Mesenchymal stem cell (in vitro differentiated cells and primary cell): ENCODE results near the gene RABIF.
A peak's percentile ranks its signal among the peaks of the same experiment; 100 is the strongest.

Source experiments
- DNase-seq: peaks from one replicate; pipeline ENCODE4 v3.0.0-alpha.2; 2013
- H2AFZ ChIP-seq: one replicate; pipeline ENCODE4 v1.6.1; 2013; ENCODE audit warnings: low read depth, mild to moderate bottlenecking, control low read depth, inconsistent platforms, low read length, moderate library complexity
- H2AK5ac ChIP-seq: 2 replicates; pipeline ENCODE4 v1.6.1; 2013; ENCODE audit warnings: low read length, moderate library complexity, mild to moderate bottlenecking, inconsistent platforms; ENCODE audit not compliant: severe bottlenecking
- H2BK120ac ChIP-seq: one replicate; pipeline ENCODE4 v1.6.1; 2013; ENCODE audit warnings: low read depth, mild to moderate bottlenecking, inconsistent platforms, low read length, moderate library complexity
- H2BK12ac ChIP-seq, 2 experiments: one replicate each; pipeline ENCODE4 v1.6.1; 2013; ENCODE audit warnings: inconsistent platforms in 2 of 2, low read length in 2 of 2, mild to moderate bottlenecking in 2 of 2, moderate library complexity in 2 of 2, control low read depth in 1 of 2
- H2BK15ac ChIP-seq: one replicate; pipeline ENCODE4 v1.6.1; 2013; ENCODE audit warnings: mild to moderate bottlenecking, low read depth, inconsistent platforms; ENCODE audit not compliant: poor library complexity, severe bottlenecking
- H2BK5ac ChIP-seq: 2 replicates; pipeline ENCODE4 v1.6.1; 2013; ENCODE audit warnings: low read depth, mild to moderate bottlenecking, low read length, control low read depth, inconsistent platforms; ENCODE audit not compliant: poor library complexity, severe bottlenecking
- H3K14ac ChIP-seq, 2 experiments: one replicate each; pipeline ENCODE4 v1.6.1; 2013; ENCODE audit warnings: inconsistent platforms in 2 of 2, low read length in 2 of 2, control low read depth in 1 of 2, mild to moderate bottlenecking in 1 of 2, moderate library complexity in 1 of 2
- H3K18ac ChIP-seq, 2 experiments: one replicate each; pipeline ENCODE4 v1.6.1; 2013; ENCODE audit warnings: inconsistent platforms in 2 of 2, low read length in 2 of 2, control low read depth in 1 of 2, low read depth in 1 of 2, mild to moderate bottlenecking in 1 of 2
- H3K23ac ChIP-seq, 2 experiments: one replicate each; pipeline ENCODE4 v1.6.1; 2013; ENCODE audit warnings: inconsistent platforms in 2 of 2, low read length in 2 of 2, mild to moderate bottlenecking in 2 of 2, moderate library complexity in 2 of 2, control low read depth in 1 of 2
- H3K27ac ChIP-seq: 2 replicates; pipeline ENCODE4 v1.5.1; 2013; ENCODE audit warnings: mild to moderate bottlenecking, moderate library complexity, low read length, control low read depth, inconsistent platforms; ENCODE audit not compliant: poor library complexity, severe bottlenecking
- H3K27me3 ChIP-seq, 2 experiments: 2 replicates each; pipeline versions ENCODE4 v1.6.1 to v1.7.0; 2013; ENCODE audit warnings: low read length in 2 of 2, mild to moderate bottlenecking in 2 of 2, moderate library complexity in 2 of 2, control low read depth in 1 of 2, inconsistent platforms in 1 of 2; ENCODE audit not compliant: control insufficient read depth in 1 of 2, insufficient read depth in 1 of 2
- H3K36me3 ChIP-seq, 2 experiments: 2 replicates each; pipeline versions ENCODE4 v1.6.1 to v1.7.0; 2013; ENCODE audit warnings: low read length in 2 of 2, control low read depth in 1 of 2, inconsistent platforms in 1 of 2, low read depth in 1 of 2, mild to moderate bottlenecking in 1 of 2; ENCODE audit not compliant: insufficient read depth in 2 of 2, control insufficient read depth in 1 of 2
- H3K4ac ChIP-seq, 2 experiments: one replicate each; pipeline ENCODE4 v1.6.1; 2013; ENCODE audit warnings: inconsistent platforms in 2 of 2, low read length in 2 of 2, mild to moderate bottlenecking in 2 of 2, moderate library complexity in 2 of 2, control low read depth in 1 of 2, low read depth in 1 of 2
- H3K4me1 ChIP-seq: 2 replicates; pipeline ENCODE4 v1.6.1; 2013; ENCODE audit warnings: low read depth, low read length, control low read depth; ENCODE audit not compliant: control insufficient read depth, insufficient read depth
- H3K4me2 ChIP-seq: 2 replicates; pipeline ENCODE4 v1.6.1; 2013; ENCODE audit warnings: low read length, mild to moderate bottlenecking, inconsistent platforms; ENCODE audit not compliant: poor library complexity, severe bottlenecking
- H3K4me3 ChIP-seq, 2 experiments: 2 replicates each; pipeline versions ENCODE4 v1.5.1 to v1.7.0; 2013; ENCODE audit warnings: low read length in 2 of 2, mild to moderate bottlenecking in 2 of 2, control low read depth in 1 of 2, low read depth in 1 of 2; ENCODE audit not compliant: insufficient read depth in 1 of 2
- H3K79me1 ChIP-seq: replicated peaks from 2 replicates; pipeline ENCODE4 v1.6.1; 2013; ENCODE audit warnings: mild to moderate bottlenecking, control low read depth, low read length, inconsistent platforms; ENCODE audit not compliant: poor library complexity, severe bottlenecking
- H3K9ac ChIP-seq: 2 replicates; pipeline ENCODE4 v1.7.0; 2013; ENCODE audit warnings: mild to moderate bottlenecking, low read length, moderate library complexity
- H3K9me3 ChIP-seq: 2 replicates; pipeline ENCODE4 v1.7.0; 2013; ENCODE audit warnings: mild to moderate bottlenecking, low read length; ENCODE audit not compliant: control insufficient read depth
- H4K8ac ChIP-seq: one replicate; pipeline ENCODE4 v1.6.1; 2013; ENCODE audit warnings: inconsistent platforms, mild to moderate bottlenecking, low read length, moderate library complexity
- H4K91ac ChIP-seq: one replicate; pipeline ENCODE4 v1.6.1; 2013; ENCODE audit warnings: mild to moderate bottlenecking, low read length, inconsistent platforms
- WGBS: methylation state at CpG from one replicate; pipeline ENCODE4 v1.1.7; 2013; ENCODE audit warnings: mixed read lengths; 5-methylcytosine and 5-hydroxymethylcytosine counted together

RABIF gene

GRCh38 chr1:202858789-202859414 is 30.0 kb downstream of the RABIF start:
- WGBS: 96% methylated on average over 10 of the region's 10 CpGs

DNA sequence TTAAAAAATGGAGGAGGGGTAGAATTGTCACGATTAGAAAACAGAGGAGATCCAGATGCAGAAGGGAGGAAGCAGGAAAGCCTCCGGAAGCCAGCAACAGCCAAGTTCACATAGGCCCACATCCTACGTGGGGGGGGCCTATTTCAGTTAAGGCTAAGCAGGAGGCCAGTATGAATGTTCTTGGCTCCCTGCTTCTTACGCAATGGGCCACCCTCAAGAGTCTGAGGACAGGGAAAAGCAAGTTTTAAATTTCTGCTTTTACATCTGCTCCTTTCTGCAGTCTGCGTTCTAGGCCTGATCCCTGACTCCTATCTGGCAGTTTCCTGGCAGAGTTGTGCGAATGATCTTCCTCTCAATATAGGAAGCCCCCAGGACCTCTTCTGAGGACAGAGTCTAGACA is 30.6 kb downstream of the RABIF start:
- H3K4me1 ChIP-seq: peaks cover 5% of the 10 kb centered on the region
- H3K4me2 ChIP-seq: no peak overlapping the region
- H3K9ac ChIP-seq: peak overlapping the region; percentile 33
- H2AFZ ChIP-seq: no peak overlapping the region
- H3K27ac ChIP-seq: no peak overlapping the region
- no peak overlapping the region for H3K18ac ChIP-seq
- H2AK5ac ChIP-seq: no peak overlapping the region
- WGBS: 82% methylated on average over 6 of the region's 6 CpGs
- H3K4ac ChIP-seq: no peak overlapping the region
- H2BK120ac ChIP-seq: no peak overlapping the region
- H2BK15ac ChIP-seq: no peak overlapping the region
- H4K91ac ChIP-seq: no peak overlapping the region
- no peaks in the 10 kb centered on the region for H3K79me1 ChIP-seq
- no peak overlapping the region for H3K14ac ChIP-seq
- peaks cover 0 to 12% of the 10 kb centered on the region in 2 experiments for H3K27me3 ChIP-seq
- H3K9me3 ChIP-seq: no peaks in the 10 kb centered on the region
- DNase-seq: peak; percentile 29
- no peak overlapping the region for H3K23ac ChIP-seq
- H4K8ac ChIP-seq: no peak overlapping the region
- no peak overlapping the region for H2BK12ac ChIP-seq
- no peak overlapping the region for H3K4me3 ChIP-seq
- H3K36me3 ChIP-seq: peaks cover 0 to 3% of the 10 kb centered on the region in 2 experiments
- no peak overlapping the region for H2BK5ac ChIP-seq

More at GRCh38 chr1:202858789-202859414, 30.0 kb downstream of the RABIF start:
- Histone ChIP-seq H2AFZ (no peak overlapping the region), H3K4me1 (peaks cover 5% of the 10 kb centered on the region), H2AK5ac (no peak overlapping the region), H3K23ac (no peak overlapping the region), H3K36me3 (peaks cover 0 to 3% of the 10 kb centered on the region in 2 experiments), H3K27ac (no peak overlapping the region), H2BK120ac (no peak overlapping the region), H3K14ac (no peak overlapping the region), H2BK12ac (no peak overlapping the region), H4K91ac (no peak overlapping the region), H3K4me3 (no peak overlapping the region), H3K9ac (peak overlapping the region; percentile 33), H2BK15ac (no peak overlapping the region), H4K8ac (peak overlapping the region; percentile 7), H3K9me3 (no peaks in the 10 kb centered on the region), H3K79me1 (no peaks in the 10 kb centered on the region), H3K27me3 (peaks cover 0 to 18% of the 10 kb centered on the region in 2 experiments), H2BK5ac (no peak overlapping the region), H3K4ac (no peak overlapping the region), H3K4me2 (no peak overlapping the region), H3K18ac (no peak overlapping the region)
- no peak for DNase-seq

DNA sequence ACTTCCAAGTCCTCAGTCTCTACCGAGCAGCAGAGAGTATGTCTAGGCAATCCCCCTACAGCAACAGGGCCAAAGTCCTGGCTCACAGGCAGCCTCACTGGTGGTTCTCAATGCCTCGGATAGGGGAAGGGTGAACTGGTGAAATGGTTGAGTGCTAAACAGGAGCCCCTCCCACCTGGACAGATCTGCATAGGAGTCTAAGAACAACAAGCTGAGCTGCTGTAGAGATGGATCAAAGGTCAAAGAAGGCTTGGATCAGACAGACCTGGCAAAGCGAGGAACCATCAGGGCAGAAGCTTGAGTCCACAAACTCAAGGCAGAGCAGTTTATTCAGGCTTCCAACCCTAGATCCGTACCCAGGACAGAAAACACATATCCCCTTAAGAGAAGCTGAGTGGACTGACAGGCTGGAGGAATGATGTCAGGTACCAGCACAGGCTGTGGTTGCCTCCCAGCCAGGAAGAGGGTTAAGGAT is 31.8 kb downstream of the RABIF start:
- no peak overlapping the region for H3K4me3 ChIP-seq
- H3K23ac ChIP-seq: no peak overlapping the region
- no peak overlapping the region for H3K27ac ChIP-seq
- H2BK12ac ChIP-seq: no peak overlapping the region
- no peak overlapping the region for H3K9ac ChIP-seq
- H3K18ac ChIP-seq: no peak overlapping the region
- H3K9me3 ChIP-seq: no peaks in the 10 kb centered on the region
- no peak overlapping the region for H4K91ac ChIP-seq
- no peak overlapping the region for H3K4me2 ChIP-seq
- no peak overlapping the region for H2AK5ac ChIP-seq
- H3K4ac ChIP-seq: no peak overlapping the region
- DNase-seq: no peak
- H2BK5ac ChIP-seq: no peak overlapping the region
- no peak overlapping the region for H2BK15ac ChIP-seq
- no peak overlapping the region for H2BK120ac ChIP-seq
- peaks cover 0 to 3% of the 10 kb centered on the region in 2 experiments for H3K36me3 ChIP-seq
- peaks cover 0 to 2% of the 10 kb centered on the region in 2 experiments for H3K27me3 ChIP-seq
- H3K4me1 ChIP-seq: peaks cover 5% of the 10 kb centered on the region
- WGBS: 65% methylated on average over 3 of the region's 4 CpGs
- no peaks in the 10 kb centered on the region for H3K79me1 ChIP-seq
- no peak overlapping the region for H3K14ac ChIP-seq
- H4K8ac ChIP-seq: no peak overlapping the region
- no peak overlapping the region for H2AFZ ChIP-seq

DNA sequence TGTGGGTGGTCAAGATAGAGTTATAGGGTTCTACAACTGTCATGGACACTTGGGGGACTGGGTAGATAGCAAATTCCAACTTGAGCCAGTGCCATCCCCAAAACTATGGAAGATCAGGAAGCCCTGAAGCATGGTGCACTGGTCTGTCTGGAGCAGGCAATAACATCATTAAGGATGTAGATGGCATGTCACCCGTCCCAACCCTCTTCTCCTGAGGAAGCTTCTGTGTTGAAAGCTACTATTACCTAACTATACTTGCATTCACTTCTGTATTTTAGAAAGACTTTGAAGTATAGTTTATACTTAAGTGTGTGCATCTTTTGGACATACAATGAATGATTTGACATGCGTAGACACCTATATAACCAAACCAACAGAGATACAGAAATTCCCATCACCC is 32.9 kb downstream of the RABIF start:
- Histone ChIP-seq H3K23ac (no peak overlapping the region), H3K27me3 (peaks cover 0 to 2% of the 10 kb centered on the region in 2 experiments), H3K4ac (no peak overlapping the region), H2AFZ (no peak overlapping the region), H3K4me2 (no peak overlapping the region), H3K79me1 (no peaks in the 10 kb centered on the region), H3K9me3 (no peaks in the 10 kb centered on the region), H2BK5ac (no peak overlapping the region), H3K36me3 (peaks cover 0 to 3% of the 10 kb centered on the region in 2 experiments), H2BK120ac (no peak overlapping the region), H2AK5ac (no peak overlapping the region), H3K4me3 (no peak overlapping the region), H3K27ac (no peak overlapping the region), H2BK15ac (no peak overlapping the region), H2BK12ac (no peak overlapping the region), H3K14ac (no peak overlapping the region), H4K8ac (no peak overlapping the region), H3K18ac (no peak overlapping the region), H4K91ac (no peak overlapping the region), H3K4me1 (peaks cover 3% of the 10 kb centered on the region), H3K9ac (no peak overlapping the region)
- DNase-seq: no peak
- WGBS: 94% methylated on average over 1 of the region's 2 CpGs
